ENCODE results near the gene USPL1.
"Not testable (repeated sequence)": the region's sequence is repeated elsewhere in the genome, so short reads cannot be mapped to it uniquely, and the experiment has no call there.

USPL1 gene

GRCh38 chr13:30617315-30618185 is at the start of gene USPL1:
Gene USPL1, plus strand, starts transcription at chr13:30617920. Its CDS starts 3,221 bp downstream, at chr13:30621141.
- peak; percentile 95 to 97 (median 97) for DNase-seq (ENCODE audit: low read depth in 3 of 3)

DNA sequence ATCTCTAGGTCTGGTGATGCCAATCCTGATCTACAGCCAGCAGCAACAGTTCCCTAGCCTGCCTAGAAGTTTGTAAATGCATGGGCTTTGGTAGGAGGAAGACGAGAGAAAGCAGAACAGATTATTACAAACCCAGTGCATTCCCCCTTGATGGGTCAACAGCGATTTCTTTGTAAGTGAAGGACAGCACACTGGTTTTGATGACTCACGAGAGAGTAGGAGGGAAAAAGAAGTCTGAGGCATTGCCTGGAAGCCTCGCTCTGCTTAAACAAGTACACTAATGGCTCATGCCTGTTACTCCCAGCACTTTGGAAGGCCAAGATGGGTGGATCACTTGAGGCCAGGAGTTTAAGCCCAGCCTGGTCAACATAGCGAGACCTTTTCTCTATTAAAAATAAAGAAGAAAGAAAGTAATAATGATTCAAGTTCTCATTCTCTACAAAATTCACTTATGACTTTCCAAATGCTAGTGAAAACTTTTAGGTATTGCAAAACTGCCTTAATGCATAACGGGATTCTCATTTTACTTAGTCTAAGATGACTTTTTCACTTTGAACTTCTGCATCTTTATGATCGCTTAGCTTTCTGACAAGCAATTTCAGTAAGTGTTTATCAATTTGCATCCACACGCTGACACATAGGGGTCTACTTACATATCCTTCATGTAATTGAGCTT is 47.7 kb upstream of the USPL1 start:
- no peak for DNase-seq (ENCODE audit: low read depth in 3 of 3)

GRCh38 chr13:30570691-30571090 is 47.0 kb upstream of the USPL1 start:
- DNase-seq (ENCODE audit: low read depth in 3 of 3) = no peak

DNA sequence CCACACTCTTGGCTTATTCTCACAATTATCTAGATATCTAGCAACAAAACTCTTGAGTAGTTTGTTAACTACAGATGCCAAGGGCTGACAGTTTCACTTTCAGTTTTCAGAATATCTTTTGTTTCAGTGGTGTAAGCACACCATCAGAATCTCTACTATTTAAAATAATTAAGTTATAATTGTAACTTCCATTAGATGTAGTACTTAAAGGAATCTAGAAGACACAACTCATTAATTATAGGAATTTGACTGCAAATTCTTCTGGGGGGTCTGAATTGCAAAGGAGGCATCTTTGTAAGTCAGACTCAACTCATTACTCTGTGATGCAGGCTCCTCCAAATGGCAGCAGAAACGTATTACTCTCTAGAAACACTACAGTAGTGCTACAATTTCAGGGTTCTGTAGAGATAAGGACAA is 44.9 kb upstream of the USPL1 start:
- DNase-seq (ENCODE audit: low read depth in 3 of 3) = no peak

- DNase-seq (ENCODE audit: low read depth in 3 of 3) = peak in 2 of 3 donors; percentile 29 to 32
Measured at GRCh38 chr13:30576528-30576927, 41.2 kb upstream of the USPL1 start.

GRCh38 chr13:30577401-30577852 is 40.3 kb upstream of the USPL1 start:
- peak; percentile 8 to 14 (median 8) for DNase-seq (ENCODE audit: low read depth in 3 of 3)

- DNase-seq (ENCODE audit: low read depth in 3 of 3) = no peak
Measured at GRCh38 chr13:30580852-30581502, 36.7 kb upstream of the USPL1 start.

GRCh38 chr13:30581582-30581981 is 36.1 kb upstream of the USPL1 start:
- no peak for DNase-seq (ENCODE audit: low read depth in 3 of 3)

DNA sequence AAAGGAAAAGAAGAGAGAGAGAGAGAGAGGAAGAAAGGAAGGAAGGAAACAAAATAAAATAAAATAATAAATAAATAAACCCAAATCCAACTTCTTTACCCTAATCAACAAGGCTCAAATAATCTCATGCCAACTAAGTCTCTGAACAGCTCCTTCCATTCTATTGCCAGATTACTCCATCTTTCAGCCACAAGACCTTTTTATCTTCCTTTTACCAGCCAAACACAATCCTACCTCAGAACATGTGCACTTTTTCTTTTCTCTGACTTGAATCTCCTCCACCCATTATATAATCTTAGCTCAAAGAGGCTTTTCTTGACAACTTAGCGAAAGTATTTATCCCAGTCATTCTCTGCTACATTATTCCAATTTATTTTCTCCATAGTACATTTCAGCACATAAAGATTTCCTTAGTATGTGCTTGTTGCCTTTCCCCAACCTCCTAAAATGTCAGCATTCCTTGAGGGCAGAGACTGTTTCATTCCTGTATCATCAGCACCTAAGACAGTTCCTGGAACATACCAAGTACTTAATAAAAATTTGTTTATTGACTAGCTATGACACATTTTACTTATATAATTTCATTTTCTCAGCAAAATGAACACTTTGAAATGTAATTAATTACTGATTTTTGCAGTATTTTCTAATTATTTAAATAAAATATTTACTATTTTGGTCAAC is 33.5 kb upstream of the USPL1 start:
- DNase-seq (ENCODE audit: low read depth in 3 of 3) = no peak

DNA sequence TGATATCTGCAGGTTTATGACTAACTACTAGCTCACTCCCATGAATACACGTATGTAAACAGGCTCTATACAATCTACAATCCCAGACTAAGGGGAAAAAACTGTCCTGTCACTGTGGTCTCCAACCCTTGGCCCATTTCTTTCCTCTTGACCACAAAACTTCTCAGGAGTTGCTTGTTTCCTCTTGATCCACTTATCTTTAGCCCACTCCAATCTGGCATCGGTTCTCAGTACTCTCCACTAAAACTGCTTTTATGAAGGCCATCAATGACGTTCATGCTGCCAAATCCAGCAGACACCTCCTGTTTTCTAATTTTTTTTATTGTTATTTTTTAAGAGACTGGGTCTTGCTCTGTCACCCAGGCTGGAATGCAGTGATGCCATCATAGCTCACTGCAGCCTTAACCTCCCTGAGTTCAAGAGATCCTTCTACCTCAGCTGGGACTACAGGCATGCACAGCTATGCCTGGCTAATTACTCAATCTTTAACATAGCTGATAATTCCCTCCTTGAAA is 31.9 kb upstream of the USPL1 start:
- DNase-seq (ENCODE audit: low read depth in 3 of 3) = no peak

DNA sequence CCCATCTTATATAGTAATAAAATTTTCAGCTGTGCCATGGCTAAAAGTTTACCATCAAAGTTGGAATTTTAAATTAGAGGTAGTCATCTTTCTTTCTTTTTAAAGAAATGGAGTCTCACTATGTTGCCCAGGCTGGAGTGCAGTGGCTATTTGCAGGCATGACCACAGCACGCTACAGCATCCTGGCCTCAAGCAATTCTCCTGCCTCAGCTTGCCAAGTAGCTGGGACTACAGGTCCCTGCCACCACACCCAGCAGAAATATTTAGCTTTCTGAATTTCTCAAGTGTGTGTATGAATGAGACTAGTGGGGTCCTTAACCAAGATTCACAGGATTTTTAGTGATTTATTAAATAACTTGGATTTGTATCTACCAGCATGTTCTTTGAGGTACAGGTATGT is 30.5 kb upstream of the USPL1 start:
- DNase-seq (ENCODE audit: low read depth in 3 of 3) = no peak

DNA sequence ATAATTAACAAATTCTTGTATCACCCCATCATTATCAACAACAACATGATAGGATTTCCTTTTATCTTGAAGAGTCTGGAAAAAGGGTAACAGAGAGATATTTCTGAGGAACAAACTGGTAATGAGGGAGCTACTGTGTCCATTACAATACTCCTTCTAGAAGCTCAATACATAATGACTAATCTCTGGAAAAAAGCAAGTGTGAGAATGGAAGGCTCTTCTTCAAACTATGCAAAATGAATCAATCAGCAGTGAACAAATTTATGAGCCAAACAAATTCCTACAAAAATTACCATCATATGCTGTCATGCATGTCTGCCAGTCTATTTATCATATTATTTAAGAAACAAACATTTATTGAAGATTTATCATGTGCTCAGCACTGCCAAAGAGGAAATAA is 30.0 kb upstream of the USPL1 start:
- no peak for DNase-seq (ENCODE audit: low read depth in 3 of 3)

DNA sequence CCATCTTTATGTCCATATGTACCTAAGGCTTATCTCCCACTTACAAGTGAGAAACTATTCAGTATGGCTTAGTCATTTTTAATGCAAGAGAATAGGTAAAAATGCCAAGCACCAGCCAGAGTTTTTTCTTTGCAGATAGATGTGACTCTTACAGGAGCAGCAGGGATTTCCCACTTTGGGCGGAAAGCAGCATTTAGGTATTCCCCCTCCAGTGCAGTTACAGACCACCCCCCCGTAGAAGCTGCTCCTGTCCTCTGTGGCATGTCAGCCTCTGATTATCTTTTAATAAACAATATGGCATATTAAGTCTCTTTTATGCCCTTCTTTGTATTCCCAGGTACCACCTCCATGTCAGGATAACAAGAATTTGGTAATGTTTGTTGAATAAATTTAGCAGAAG is 24.7 kb upstream of the USPL1 start:
- no peak for DNase-seq (ENCODE audit: low read depth in 3 of 3)

GRCh38 chr13:30600496-30600895 is 17.2 kb upstream of the USPL1 start:
- no peak for DNase-seq (ENCODE audit: low read depth in 3 of 3)

DNA sequence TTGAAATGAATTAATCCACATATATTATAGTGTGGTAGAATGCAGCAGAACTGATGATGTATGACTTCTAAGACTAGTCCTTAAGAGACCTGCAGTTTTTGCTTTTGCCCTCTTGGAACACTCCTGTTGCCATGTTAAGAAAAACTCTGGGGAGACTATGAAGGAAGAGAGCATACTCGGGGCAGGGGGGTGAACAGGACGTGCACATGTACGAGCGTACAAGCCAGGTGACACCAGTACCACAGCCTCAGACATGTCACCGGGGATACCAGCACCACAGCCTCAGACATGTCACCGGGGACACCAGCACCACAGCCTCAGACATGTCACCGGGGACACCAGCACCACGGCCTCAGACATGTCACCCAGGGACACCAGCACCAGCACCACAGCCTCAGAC is 15.9 kb upstream of the USPL1 start:
- DNase-seq (ENCODE audit: low read depth in 3 of 3) = no peak

DNA sequence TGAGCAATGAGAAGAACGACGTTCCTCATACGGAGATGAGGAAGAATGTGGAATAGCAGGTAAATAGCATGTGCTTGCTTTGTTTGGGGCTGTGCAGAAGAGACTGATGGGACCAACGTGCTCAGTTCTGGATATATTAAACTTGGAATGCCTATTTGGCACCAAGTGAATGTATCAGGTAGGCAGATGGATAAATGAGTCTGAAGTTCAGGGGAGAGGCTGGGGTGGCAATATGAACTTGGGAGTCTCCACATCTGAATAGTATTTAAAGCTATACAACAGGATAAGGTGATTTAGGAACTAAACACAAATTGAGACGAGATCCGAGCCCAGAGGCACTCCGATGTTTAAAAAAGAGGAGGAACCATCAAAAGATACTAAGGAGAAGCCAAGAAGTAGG is 12.7 kb upstream of the USPL1 start:
- no peak for DNase-seq (ENCODE audit: low read depth in 3 of 3)

GRCh38 chr13:30607186-30607585 is 10.5 kb upstream of the USPL1 start:
- DNase-seq (ENCODE audit: low read depth in 3 of 3) = not testable (repeated sequence)

DNA sequence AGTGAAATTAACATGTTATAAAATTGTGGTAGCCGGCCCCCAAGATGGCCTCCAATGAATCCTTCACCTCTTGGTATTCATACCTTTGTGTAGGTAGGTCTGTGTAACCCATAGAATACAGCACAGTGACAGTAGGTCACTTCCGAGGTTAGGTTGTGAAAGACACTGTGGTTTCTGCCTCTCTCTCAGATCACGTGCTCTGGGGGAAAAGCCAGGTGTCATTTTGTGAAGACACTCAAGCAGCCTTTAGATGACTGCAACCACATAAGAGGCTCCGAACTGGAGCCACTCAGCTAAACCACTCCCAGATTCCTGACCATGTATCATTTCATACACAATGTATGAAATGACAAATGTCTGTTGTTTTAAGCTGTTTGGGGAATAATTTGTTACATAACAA is 9.8 kb upstream of the USPL1 start:
- peak in 2 of 3 donors; percentile 31 to 37 for DNase-seq (ENCODE audit: low read depth in 3 of 3)

DNA sequence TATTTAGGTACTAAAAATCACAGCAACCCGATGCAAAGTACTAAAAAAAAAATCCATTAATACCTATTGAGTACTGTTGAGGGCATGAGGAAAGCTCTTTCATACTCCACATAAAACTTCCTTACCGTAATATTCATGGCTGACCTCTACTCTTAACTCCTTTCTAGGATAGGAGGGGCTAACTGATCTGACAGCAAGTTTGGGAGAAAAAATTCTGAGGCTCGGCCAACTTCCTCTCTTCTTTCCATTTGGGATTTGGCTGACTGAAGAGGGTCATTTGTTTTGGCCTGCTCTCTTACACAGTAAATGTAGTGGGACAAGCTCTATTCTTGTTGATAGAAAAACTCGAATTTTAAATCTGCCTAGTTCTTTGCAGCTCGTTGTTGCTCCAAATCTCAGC is 9.4 kb upstream of the USPL1 start:
- no peak for DNase-seq (ENCODE audit: low read depth in 3 of 3)

GRCh38 chr13:30610311-30610710 is 7.4 kb upstream of the USPL1 start:
- DNase-seq (ENCODE audit: low read depth in 3 of 3) = no peak

DNA sequence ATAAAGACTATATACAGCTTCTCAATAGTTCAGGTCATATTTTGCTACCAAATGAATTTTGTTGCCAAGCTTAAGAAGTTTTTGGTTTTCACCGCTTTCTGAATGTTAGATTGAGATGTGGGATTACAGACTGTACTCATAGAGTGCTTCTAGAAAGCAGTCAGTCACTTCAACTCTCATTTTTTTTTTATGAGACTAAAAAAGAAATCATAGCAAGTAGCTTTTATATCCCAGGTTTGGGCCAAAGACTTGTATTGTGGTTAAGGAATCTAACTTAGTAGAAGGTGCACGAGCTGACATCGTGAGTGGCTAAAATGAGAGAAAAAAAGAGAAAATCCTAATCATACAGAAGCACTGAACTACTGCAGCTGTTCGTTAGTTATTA is 2.2 kb upstream of the USPL1 start:
- DNase-seq (ENCODE audit: low read depth in 3 of 3) = no peak

Data from stimulated activated CD4-positive, alpha-beta T cell treated with anti-CD3 and anti-CD28 coated beads, TNF-alpha, amount 100 ng/mL, for 48 hours (primary cell).